ENCODE results near the gene APBA1.

APBA1 gene

GRCh38 chr9:69498470-69498869 is 173.7 kb downstream of the APBA1 start:
- H3K4me3 ChIP-seq (ENCODE audit: low read depth, low read length): no peak overlapping the region
- no peak for DNase-seq (ENCODE audit: low read depth)
- TF ChIP-seq MYC (IDR thresholded peaks at IDR 0.05; ENCODE audit: low read depth, low read length): no peak
- no peak for TF ChIP-seq MAX (IDR thresholded peaks at IDR 0.05; ENCODE audit: low read depth, low read length)
- TF ChIP-seq POLR2A (IDR thresholded peaks at IDR 0.05; ENCODE audit: extremely low read depth, insufficient read length): no peak
- TF ChIP-seq CTCF (IDR thresholded peaks at IDR 0.05; ENCODE audit: low read depth, low read length): no peak

GRCh38 chr9:69497816-69498215 is 174.4 kb downstream of the APBA1 start:
- TF ChIP-seq POLR2A (IDR thresholded peaks at IDR 0.05; ENCODE audit: extremely low read depth, insufficient read length): no peak
- TF ChIP-seq MAX (IDR thresholded peaks at IDR 0.05; ENCODE audit: low read depth, low read length): no peak
- no peak for TF ChIP-seq CTCF (IDR thresholded peaks at IDR 0.05; ENCODE audit: low read depth, low read length)
- TF ChIP-seq MYC (IDR thresholded peaks at IDR 0.05; ENCODE audit: low read depth, low read length): no peak
- no peak overlapping the region for H3K4me3 ChIP-seq (ENCODE audit: low read depth, low read length)
- DNase-seq (ENCODE audit: low read depth): peak; percentile 0

GRCh38 chr9:69496846-69497450 is 175.2 kb downstream of the APBA1 start:
- TF ChIP-seq MYC (IDR thresholded peaks at IDR 0.05; ENCODE audit: low read depth, low read length) (no peak), MAX (IDR thresholded peaks at IDR 0.05; ENCODE audit: low read depth, low read length) (no peak), CTCF (IDR thresholded peaks at IDR 0.05; ENCODE audit: low read depth, low read length) (no peak), POLR2A (IDR thresholded peaks at IDR 0.05; ENCODE audit: extremely low read depth, insufficient read length) (no peak)

GRCh38 chr9:69495296-69495695 is 176.9 kb downstream of the APBA1 start:
- TF ChIP-seq CTCF (IDR thresholded peaks at IDR 0.05; ENCODE audit: low read depth, low read length): no peak
- no peak for TF ChIP-seq MAX (IDR thresholded peaks at IDR 0.05; ENCODE audit: low read depth, low read length)
- no peak for TF ChIP-seq MYC (IDR thresholded peaks at IDR 0.05; ENCODE audit: low read depth, low read length)
- no peak for TF ChIP-seq POLR2A (IDR thresholded peaks at IDR 0.05; ENCODE audit: extremely low read depth, insufficient read length)
- DNase-seq (ENCODE audit: low read depth): no peak
- H3K4me3 ChIP-seq (ENCODE audit: low read depth, low read length): no peak overlapping the region

More at GRCh38 chr9:69496846-69497450, 175.2 kb downstream of the APBA1 start:
- DNase-seq (ENCODE audit: low read depth): no peak
- no peak overlapping the region for H3K4me3 ChIP-seq (ENCODE audit: low read depth, low read length)

- TF ChIP-seq MAX (IDR thresholded peaks at IDR 0.05; ENCODE audit: low read depth, low read length) (no peak), MYC (IDR thresholded peaks at IDR 0.05; ENCODE audit: low read depth, low read length) (no peak), POLR2A (IDR thresholded peaks at IDR 0.05; ENCODE audit: extremely low read depth, insufficient read length) (no peak), CTCF (IDR thresholded peaks at IDR 0.05; ENCODE audit: low read depth, low read length) (no peak)
- DNase-seq (ENCODE audit: low read depth): no peak
- H3K4me3 ChIP-seq (ENCODE audit: low read depth, low read length): no peak overlapping the region
Observed at GRCh38 chr9:69494763-69495162, 177.4 kb downstream of the APBA1 start.

Measured in NB4 (cell line).